Suprapubic skin (tissue), 3 donors: ENCODE measurements around the gene SLC6A18.

Experiments
- POLR2A ChIP-seq, 2 donors: fragments of 450-650 bp; IDR thresholded peaks; one replicate each; pipeline ENCODE4 v1.6.1; 2017; ENCODE audit warnings: antibody characterized with exemption in 2 of 2, mild to moderate bottlenecking in 2 of 2, moderate library complexity in 2 of 2
- TF ChIP-seq, protein P1 (sequence below), 2 donors: fragments of 200-600 bp in 1 of 2; fragments of 450-650 bp in 1 of 2; sonication (generic) in 1 of 2; IDR thresholded peaks; one replicate each; pipeline ENCODE4 v1.5.1; 2016 to 2019; ENCODE audit warnings: antibody characterized with exemption in 2 of 2, mild to moderate bottlenecking in 1 of 2, moderate library complexity in 1 of 2

DNA sequence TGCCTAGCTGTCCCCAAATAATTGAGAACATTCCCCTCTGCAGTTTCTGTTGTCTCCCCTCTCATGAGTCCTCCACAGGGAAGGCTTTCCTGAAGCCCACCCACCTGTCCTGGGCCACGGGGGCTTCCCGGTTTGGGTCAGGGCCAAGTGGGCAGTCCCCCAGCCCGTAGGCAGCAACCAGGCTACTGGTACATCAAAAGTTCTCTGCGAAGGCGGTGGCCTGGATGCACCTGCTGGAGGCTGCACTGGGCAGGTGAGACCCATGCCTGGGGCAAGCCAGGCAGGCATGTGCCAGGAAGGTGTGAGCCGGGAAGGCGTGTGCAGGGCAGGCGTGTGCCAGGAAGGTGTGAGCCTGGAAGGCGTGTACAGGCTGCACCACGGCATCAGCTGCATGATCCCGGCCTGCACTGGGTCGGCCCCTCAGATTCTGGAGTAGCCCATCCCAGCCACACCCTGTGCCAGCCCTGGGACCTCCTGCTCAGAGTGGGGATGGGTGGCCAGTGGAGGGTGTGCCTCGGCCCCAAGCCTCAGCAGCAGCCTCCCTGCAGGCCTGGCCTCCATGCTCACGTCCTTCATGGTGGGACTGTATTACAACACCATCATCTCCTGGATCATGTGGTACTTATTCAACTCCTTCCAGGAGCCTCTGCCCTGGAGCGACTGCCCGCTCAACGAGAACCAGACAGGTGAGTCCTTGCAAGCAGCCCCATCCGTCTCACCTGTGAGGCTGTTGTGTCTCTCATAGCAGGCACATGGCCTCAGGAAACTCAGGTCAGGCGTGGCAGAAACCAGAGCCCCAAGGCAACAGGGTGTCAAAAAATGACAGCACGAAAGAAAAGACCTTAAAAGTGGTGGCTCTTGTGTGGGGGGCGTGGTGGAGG lies 15.0 kb upstream of the SLC6A18 start:
- TF ChIP-seq, protein P1, sequence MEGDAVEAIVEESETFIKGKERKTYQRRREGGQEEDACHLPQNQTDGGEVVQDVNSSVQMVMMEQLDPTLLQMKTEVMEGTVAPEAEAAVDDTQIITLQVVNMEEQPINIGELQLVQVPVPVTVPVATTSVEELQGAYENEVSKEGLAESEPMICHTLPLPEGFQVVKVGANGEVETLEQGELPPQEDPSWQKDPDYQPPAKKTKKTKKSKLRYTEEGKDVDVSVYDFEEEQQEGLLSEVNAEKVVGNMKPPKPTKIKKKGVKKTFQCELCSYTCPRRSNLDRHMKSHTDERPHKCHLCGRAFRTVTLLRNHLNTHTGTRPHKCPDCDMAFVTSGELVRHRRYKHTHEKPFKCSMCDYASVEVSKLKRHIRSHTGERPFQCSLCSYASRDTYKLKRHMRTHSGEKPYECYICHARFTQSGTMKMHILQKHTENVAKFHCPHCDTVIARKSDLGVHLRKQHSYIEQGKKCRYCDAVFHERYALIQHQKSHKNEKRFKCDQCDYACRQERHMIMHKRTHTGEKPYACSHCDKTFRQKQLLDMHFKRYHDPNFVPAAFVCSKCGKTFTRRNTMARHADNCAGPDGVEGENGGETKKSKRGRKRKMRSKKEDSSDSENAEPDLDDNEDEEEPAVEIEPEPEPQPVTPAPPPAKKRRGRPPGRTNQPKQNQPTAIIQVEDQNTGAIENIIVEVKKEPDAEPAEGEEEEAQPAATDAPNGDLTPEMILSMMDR (IDR thresholded peaks at IDR 0.05), result no peak
- no peak for TF ChIP-seq POLR2A (IDR thresholded peaks at IDR 0.05)
